ENCODE data around the gene PAX8.
A peak's percentile ranks its signal among the peaks of the same experiment; 100 is the strongest.

- no peak for TF ChIP-seq RELA (CRISPR knock-in tag; IDR thresholded peaks at IDR 0.05)
- TF ChIP-seq NCOA1 (CRISPR knock-in tag; IDR thresholded peaks at IDR 0.05) = no peak
- TF ChIP-seq ZBTB46 (CRISPR knock-in tag; IDR thresholded peaks at IDR 0.05; ENCODE audit: borderline replicate concordance) = no peak
- no peak for TF ChIP-seq ZNF350 (CRISPR knock-in tag; IDR thresholded peaks at IDR 0.05; ENCODE audit: borderline replicate concordance, low read depth)
- TF ChIP-seq ZNF629 (CRISPR knock-in tag; conservative IDR thresholded peaks at IDR 0.05) = no peak
- no peak for TF ChIP-seq ZFP36L2 (CRISPR knock-in tag; IDR thresholded peaks at IDR 0.05)
- 0 out of 2 replicates have a peak, but pooled peaks have one; percentile 9 for TF ChIP-seq EED (CRISPR knock-in tag; IDR thresholded peaks at IDR 0.05)
- TF ChIP-seq GATAD1 (CRISPR knock-in tag; IDR thresholded peaks at IDR 0.05) = no peak
- TF ChIP-seq ATF3 (CRISPR knock-in tag; IDR thresholded peaks at IDR 0.05) = no peak
- no peak for TF ChIP-seq MTF2 (CRISPR knock-in tag; IDR thresholded peaks at IDR 0.05; ENCODE audit: borderline replicate concordance)
- no peak for TF ChIP-seq ZKSCAN1 (IDR thresholded peaks at IDR 0.05; ENCODE audit: low read length)
These were observed 78.5 kb downstream of the PAX8 start for GRCh38 chr2:113200236-113200635.
